Spleen (tissue), 7 donors: ENCODE measurements around the gene RIPK4.
"Not testable (repeated sequence)": the region's sequence is repeated elsewhere in the genome, so short reads cannot be mapped to it uniquely, and the experiment has no call there.

Source experiments
- POLR2A ChIP-seq, 3 donors: fragments of 450-650 bp; IDR thresholded peaks; one replicate each; pipeline ENCODE4 v1.5.1; 2017; ENCODE audit warnings: antibody characterized with exemption in 3 of 3, mild to moderate bottlenecking in 1 of 3
- POLR2AphosphoS5 ChIP-seq, 3 donors: sonication (generic); formaldehyde crosslinking; IDR thresholded peaks; one replicate each; pipeline ENCODE4 v1.5.1; 2017; ENCODE audit warnings: antibody characterized with exemption in 3 of 3
- TF ChIP-seq, protein P1 (sequence below), 11 experiments: fragments of 200-600 bp in 7 of 11; fragments of 450-650 bp in 4 of 11; sonication (generic) in 4 of 11; IDR thresholded peaks in 8 of 11; conservative IDR thresholded peaks in 3 of 11; 1 replicate in 7 of 11; 2 replicates in 4 of 11; pipeline versions ENCODE4 v1.4.0 to v1.8.0; 2016 to 2021; ENCODE audit warnings: antibody characterized with exemption in 11 of 11, inconsistent platforms in 4 of 11, mild to moderate bottlenecking in 1 of 11
- donor health status: DM: no; HTN: no; CAD: no; lungs with moderate emphysema.
- donor health status: DM: no; HTN: no; CAD: no.
- donor health status: DM: no; HTN: no; CAD: no.

DNA sequence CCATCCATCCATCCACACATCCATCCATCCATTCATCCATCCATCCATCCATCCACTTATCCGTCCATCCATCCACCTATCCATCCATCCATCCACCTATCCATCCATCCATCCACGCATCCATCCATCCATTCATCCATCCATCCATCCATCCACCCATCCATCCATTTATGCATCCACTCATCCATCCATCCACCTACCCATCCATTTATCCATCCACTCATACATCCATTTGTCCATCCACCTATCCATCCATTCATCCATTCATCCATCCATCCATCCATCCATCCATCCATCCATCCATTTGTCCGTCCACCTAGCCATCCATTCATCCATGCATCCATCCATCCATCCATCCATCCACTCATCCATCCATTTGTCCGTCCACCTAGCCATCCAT lies 72.8 kb downstream of the RIPK4 start:
- TF ChIP-seq, protein P1, sequence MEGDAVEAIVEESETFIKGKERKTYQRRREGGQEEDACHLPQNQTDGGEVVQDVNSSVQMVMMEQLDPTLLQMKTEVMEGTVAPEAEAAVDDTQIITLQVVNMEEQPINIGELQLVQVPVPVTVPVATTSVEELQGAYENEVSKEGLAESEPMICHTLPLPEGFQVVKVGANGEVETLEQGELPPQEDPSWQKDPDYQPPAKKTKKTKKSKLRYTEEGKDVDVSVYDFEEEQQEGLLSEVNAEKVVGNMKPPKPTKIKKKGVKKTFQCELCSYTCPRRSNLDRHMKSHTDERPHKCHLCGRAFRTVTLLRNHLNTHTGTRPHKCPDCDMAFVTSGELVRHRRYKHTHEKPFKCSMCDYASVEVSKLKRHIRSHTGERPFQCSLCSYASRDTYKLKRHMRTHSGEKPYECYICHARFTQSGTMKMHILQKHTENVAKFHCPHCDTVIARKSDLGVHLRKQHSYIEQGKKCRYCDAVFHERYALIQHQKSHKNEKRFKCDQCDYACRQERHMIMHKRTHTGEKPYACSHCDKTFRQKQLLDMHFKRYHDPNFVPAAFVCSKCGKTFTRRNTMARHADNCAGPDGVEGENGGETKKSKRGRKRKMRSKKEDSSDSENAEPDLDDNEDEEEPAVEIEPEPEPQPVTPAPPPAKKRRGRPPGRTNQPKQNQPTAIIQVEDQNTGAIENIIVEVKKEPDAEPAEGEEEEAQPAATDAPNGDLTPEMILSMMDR (IDR thresholded peaks at IDR 0.05 in 8 of 11, conservative IDR thresholded peaks at IDR 0.05 in 3 of 11) = not testable (repeated sequence)
- not testable (repeated sequence) for TF ChIP-seq POLR2AphosphoS5, POLR2A (IDR thresholded peaks at IDR 0.05)
